Epidermal melanocyte (primary cell): ENCODE results near the gene NUMB.
"Not testable (repeated sequence)": the region's sequence is repeated elsewhere in the genome, so short reads cannot be mapped to it uniquely, and the experiment has no call there.

Source experiments
- DNase-seq: peaks from one replicate; pipeline ENCODE4 v3.0.0; 2011; ENCODE audit warnings: low spot score; ENCODE audit not compliant: insufficient read length

Gene NUMB

DNA sequence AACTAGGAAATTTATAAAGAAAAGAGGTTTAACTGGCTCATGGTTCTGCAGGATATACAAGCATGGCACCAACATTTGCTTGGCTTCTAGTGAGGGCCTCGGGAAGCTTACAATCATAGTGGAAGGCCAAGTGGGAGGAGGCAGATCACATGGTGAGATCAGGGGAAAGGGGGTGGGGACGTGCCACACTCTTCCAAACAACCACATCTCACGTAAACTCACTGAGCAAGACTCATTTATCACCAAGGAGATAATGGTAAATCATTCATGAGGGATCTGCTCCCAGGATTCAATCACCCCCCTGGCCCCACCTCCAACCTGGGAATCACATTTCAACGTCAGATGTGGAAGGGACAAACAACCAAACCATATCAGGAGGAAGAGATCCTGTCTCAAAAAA is 35.8 kb downstream of the NUMB start:
- no peak for DNase-seq

DNA sequence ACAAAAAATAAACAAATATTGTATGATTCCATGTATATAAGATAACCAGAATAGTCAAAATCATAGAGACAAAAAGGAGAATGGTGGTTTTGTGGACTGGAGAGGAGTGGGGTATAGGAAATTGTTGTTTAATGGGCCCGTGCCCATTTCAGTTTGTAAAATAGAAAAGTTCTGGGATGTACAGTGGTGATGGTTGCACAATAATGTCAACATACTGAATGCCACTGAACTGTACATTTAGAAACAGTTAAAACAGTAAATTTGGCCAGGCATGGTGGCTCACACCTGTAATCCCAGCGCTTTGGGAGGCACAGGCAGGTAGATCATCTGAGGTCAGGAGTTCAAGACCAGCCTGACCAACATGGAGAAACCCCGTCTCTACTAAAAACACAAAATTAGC is 40.1 kb downstream of the NUMB start:
- DNase-seq, result no peak

GRCh38 chr14:73406248-73406647 is 52.1 kb downstream of the NUMB start:
- not testable (repeated sequence) for DNase-seq

GRCh38 chr14:73403181-73403752 is 55.1 kb downstream of the NUMB start:
- DNase-seq, result no peak

- no peak for DNase-seq
Measured at GRCh38 chr14:73402579-73402978, 55.8 kb downstream of the NUMB start.

DNA sequence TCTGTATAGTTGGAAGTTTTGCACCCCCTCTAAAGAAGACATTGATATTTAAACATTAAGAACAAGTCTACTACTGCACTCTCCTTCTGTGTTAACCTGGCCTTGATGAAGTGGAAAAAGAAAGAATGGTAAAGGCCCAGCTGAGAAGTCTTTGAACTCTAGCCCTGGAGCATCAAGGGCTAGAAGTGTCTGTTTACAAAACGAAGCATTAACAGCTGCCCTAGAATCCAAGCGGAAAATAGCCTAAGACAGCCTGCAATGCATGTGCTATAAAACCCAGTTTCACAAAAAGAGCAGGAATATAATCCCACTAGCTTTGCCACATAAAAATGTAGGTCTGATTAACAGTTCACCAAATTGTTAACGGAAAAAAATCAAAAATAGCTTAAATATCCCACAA is 60.5 kb downstream of the NUMB start:
- no peak for DNase-seq

DNA sequence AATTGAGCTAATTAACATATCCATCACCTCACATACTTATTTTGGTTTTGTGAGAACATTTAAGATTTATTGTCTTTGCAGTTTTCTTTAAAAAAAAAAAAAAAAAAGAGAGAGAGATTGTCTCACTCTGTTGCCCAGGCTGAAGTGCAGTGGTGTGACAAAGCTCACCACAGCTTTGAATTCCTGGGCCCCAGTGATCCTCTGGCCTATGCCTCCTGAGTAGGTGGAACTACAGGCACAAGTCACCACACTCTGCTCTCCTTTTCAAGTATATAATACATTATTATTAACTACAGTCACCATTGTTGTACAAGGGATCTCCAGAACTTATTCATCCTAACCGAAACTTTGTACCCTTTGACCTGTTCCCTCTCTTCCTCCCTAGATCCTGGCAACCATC is 64.0 kb downstream of the NUMB start:
- no peak for DNase-seq

DNA sequence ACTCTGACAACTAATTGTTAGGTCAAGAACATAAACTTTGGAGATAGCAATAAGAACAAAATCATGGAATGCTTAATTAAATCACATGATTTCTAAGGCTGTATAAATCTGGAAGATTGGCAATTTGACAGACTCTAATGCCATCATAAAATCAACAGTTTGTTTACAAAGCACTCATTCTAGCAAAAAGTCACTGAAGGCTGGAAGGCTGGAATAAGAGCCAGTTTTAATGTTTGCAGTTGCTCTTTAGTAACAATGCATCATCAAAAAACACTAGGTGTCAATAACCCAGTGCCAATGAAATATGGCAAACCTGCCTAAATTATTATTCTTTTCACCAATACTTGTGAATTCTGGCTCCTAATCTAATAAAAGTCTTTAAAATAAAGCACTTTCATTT is 65.0 kb downstream of the NUMB start:
- DNase-seq, result no peak

DNA sequence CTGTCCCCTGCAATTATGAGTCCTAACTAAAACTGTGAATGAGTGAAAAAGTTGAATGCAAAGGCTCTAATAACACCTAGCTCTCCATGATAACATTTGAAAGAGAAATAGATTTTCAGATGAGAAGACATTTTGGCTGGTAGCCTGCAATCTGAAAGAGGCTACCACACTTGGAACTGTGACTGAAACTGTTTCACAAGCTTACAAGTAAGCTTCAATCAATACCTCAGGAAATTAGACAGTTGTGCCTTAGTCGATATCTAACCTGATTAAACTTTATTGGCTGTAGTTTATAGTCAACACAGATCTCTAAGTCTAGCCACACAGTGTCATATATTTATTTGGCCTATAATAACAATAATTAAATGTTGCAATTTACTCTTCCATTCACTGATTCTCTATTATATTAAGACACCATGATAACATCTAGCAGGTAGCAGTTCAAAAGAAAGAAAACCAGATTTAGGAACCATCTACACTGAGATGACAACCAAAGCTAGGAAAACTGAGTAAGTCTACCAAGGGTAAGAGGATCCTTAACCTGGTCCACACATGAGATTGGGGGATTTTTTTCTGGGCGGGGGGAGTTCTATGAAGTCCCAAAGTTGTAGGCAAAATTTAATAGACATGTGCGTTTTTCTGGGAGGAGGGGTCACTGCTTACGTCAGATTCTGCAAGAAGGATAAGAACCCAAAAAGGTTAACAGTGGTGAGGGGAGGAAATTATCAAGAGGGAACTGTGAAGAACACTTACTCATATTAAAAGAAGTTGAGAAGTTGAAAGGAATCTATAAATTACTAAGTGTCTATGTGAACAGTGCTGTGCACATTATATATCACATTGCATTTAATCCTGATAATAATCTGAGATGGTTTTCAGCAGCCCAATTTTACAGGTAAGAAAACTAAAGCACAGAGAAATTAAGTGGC is 65.8 kb downstream of the NUMB start:
- DNase-seq, result no peak

GRCh38 chr14:73387860-73388259 is 70.5 kb downstream of the NUMB start:
- DNase-seq, result not testable (repeated sequence)

GRCh38 chr14:73386342-73386741 is 72.0 kb downstream of the NUMB start:
- DNase-seq, result no peak

- not testable (repeated sequence) for DNase-seq
Measured at GRCh38 chr14:73385021-73385420, 73.3 kb downstream of the NUMB start.

DNA sequence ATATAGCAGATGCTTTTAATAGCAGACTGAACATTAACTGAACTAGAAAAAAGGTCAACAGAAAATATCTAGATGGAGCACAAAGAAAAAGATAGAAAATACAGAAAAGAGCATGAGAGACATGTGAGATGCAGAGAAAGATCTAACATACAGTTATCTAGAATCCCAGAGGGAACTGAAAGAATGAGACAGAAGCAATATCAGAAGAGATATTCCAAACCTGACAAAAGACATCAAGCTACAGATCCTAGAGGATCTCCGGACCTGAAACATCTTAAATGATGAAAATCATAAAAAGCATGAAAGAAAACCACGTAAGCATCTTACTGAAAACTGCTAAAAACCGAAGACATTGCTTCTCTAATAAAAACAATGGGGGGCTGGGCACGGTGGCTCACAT is 75.0 kb downstream of the NUMB start:
- no peak for DNase-seq

DNA sequence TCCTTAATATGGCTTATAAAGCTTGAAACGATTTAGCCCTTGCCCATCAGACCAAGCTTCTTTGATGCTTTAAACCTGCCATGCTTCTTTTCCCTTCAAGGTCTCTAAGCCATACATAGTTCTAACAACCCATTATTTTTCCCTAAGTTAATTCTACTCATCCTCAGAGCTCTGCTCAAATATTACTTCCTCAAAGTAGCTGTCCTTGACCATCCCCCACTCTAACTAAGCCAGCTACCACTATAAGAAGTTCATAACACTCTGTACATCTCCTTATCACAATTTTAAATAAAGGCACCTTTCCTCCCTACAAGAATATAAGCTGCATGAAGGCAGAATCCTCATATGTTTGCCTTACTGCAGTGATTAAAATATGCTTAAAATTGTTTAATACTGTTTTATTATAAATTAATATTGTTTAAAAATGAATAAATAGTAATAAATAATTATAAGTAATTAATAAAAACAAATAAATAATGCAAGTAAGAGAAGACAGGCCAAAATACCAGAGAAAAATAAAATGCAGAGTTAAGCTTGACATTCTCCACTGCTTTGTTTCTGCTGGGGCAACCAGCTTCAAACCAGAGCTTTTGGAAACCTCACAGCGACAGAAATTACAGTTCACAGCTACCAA is 76.8 kb downstream of the NUMB start:
- no peak for DNase-seq

DNA sequence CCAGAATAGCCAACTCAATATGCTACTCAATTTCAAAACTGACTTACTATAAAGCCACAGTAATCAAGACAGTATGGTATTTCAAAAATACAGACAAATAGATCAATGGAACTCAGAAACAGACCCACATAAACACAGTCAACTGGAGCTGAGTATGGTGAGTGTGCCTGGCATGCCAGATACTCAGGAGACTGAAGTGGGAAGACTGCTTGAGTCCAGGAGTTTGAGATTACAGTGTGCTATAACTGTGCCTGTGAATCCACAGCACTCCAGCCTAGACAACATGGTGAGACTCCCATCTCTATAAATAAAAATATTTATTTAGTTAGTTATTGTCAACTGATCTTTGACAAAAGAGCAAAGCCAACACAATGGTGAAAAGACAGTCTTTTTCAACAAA is 81.8 kb downstream of the NUMB start:
- DNase-seq, result no peak

DNA sequence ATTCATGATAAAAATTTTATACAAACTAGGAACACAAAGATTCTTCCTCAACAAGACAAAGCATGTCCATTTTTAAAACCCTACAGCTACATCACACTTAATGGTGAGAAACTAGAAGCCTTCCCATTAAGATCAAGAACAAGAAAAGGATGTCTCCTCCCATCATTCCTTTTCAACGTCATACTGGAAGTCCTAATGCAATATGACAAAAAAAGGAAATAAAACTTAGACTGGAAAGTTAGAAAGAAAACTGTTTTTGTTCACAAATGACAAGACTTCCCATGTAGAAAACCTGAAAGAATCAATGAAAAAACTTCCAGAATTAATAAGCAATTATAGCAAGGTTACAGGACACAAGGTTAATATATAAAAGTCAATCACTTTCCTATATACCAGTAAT is 82.5 kb downstream of the NUMB start:
- no peak for DNase-seq

GRCh38 chr14:73374218-73374617 is 84.1 kb downstream of the NUMB start:
- DNase-seq, result no peak

DNA sequence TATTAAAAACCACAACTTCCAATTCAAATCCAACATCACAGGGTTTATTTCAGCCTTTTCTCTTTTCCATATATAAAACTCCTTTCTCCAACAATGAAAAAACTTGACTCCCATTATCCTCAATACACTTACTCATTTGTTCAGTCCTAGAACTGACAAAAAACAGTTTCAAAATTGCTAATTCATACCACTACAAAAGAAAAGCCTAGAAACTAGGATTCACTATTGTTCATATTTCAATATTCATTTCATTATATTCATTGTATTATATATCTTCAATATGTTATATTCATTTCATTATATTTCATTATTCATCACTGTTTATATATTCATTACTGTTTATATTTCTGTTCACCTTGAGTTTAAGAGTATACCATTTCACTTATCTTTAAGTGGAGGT is 85.8 kb downstream of the NUMB start:
- DNase-seq, result no peak

DNA sequence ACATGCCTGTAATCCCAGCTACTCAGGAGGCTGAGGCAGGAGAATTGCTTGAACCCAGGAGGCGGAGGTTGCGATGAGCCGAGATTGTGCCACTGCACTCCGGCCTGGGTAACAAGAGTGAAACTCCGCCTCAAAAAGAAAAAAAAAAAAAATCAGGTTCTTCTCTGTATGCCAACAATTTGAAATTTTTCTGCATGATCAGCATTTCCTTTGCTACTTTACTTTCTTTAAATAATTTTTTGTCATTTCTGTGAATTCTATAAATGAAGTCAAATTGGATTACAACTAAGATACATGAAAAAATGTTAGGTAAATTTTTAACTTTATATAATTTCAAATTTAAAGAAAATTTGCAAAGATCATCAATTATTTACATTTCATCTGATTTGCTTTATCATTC is 87.8 kb downstream of the NUMB start:
- no peak for DNase-seq

- no peak for DNase-seq
Measured at GRCh38 chr14:73369428-73369827, 88.9 kb downstream of the NUMB start.

DNA sequence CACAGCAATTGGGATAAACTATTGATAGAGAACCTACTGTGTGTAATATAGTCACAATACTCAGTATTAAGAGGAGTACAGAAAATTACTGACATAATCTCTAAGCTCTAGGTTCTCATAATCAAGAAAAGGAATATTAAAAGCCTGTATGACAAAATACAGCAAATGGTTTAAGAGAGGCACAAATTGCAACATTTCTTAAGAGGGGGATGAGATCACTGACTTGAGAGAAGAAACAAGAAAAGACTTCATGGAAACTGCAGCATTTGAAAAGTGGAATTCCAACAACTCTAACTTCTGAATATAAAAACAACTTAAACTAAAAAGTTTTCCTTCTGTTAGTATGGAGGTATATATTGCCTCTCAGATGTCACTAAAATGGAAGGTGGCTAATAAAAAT is 89.7 kb downstream of the NUMB start:
- no peak for DNase-seq

DNA sequence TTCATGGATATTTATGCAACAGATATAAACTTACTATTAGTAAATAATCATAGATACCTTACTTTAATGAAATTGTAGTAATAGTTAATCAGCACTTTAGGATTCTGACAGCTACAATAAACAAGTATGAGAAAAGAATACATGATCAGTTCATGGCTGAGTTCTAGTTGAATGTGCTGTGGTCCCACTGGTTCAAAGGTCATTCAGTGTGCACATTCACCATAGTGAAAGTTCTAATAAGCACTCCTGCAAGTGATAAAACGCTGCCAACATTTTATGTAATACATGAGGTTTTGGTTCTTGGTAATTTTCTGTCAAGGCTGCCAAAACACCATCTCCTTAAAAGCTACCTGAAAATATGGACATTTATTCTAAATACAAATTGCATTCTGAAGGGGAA is 92.6 kb downstream of the NUMB start:
- no peak for DNase-seq

GRCh38 chr14:73364559-73364958 is 93.8 kb downstream of the NUMB start:
- DNase-seq, result no peak
